Activated CD4-positive, alpha-beta T cell treated with anti-CD3 and anti-CD28 coated beads, Interleukin-2, Interleukin-4, amounts not matched to agents 100 ng/mL and 50 ng/mL, durations not matched to agents 16 hours and 8 hours (primary cell): ENCODE measurements around the gene IGFBP6.

Experiments used
- DNase-seq: peaks from one replicate; pipeline ENCODE4 v3.0.0-alpha.2; 2020; ENCODE audit warnings: low spot score

The IGFBP6 gene

GRCh38 chr12:53097564-53098353 lies at the start of gene IGFBP6:
Gene IGFBP6, plus strand, starts transcription at chr12:53097667. Its CDS starts 51 bp downstream, at chr12:53097718.
- DNase-seq, result peak; percentile 45

GRCh38 chr12:53048033-53048779 lies 49.3 kb upstream of the IGFBP6 start:
- DNase-seq, result no peak

GRCh38 chr12:53048780-53049401 lies 48.6 kb upstream of the IGFBP6 start:
- DNase-seq, result no peak

GRCh38 chr12:53049571-53050318 lies 47.7 kb upstream of the IGFBP6 start, which contains the start of gene TNS2:
Gene TNS2, plus strand, starts transcription at chr12:53050065. Its CDS starts 121 bp downstream, at chr12:53050186.
- no peak for DNase-seq

- no peak for DNase-seq
Observed at GRCh38 chr12:53050426-53051057, 46.9 kb upstream of the IGFBP6 start.

- DNase-seq, result no peak
Observed at GRCh38 chr12:53051058-53051880, 46.2 kb upstream of the IGFBP6 start.

GRCh38 chr12:53051881-53052412 lies 45.5 kb upstream of the IGFBP6 start:
- DNase-seq, result no peak

GRCh38 chr12:53052419-53053217 lies 44.8 kb upstream of the IGFBP6 start:
- DNase-seq, result no peak

GRCh38 chr12:53053218-53054111 lies 44.0 kb upstream of the IGFBP6 start:
- peak; percentile 37 for DNase-seq

GRCh38 chr12:53054112-53054878 lies 43.2 kb upstream of the IGFBP6 start:
- DNase-seq, result peak; percentile 95

- DNase-seq, result no peak
Observed at GRCh38 chr12:53055471-53056266, 41.8 kb upstream of the IGFBP6 start.

GRCh38 chr12:53056296-53056695 lies 41.2 kb upstream of the IGFBP6 start:
- DNase-seq, result no peak

GRCh38 chr12:53056901-53057300 lies 40.6 kb upstream of the IGFBP6 start:
- DNase-seq, result no peak

GRCh38 chr12:53057816-53058500 lies 39.5 kb upstream of the IGFBP6 start:
- DNase-seq, result no peak

- DNase-seq, result no peak
Observed at GRCh38 chr12:53058674-53059433, 38.6 kb upstream of the IGFBP6 start.
